ENCODE data around the gene IMMP2L.

Gene IMMP2L

DNA sequence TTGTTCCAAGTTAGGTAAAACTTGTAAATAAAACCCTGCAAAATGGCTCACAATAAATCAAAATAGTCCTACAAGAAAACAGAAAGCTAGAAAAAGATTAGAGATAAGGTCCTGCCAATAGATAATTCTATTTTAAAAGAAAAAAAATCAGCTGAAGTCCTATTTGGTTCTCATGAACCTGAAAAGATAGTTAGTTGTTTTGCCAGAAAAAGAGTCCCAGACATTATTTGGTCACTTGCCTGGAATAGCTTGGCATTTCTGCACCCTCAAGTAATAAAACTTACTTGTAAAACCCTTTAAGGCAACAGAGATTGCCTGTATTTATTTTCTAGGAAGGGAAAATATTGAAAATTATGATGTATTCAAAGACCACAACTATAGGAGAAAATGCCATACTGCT, 423.7 kb downstream of the IMMP2L start:
- peak in 1 of 6 experiments; percentile 22 for DNase-seq

GRCh38 chr7:111138193-111138569, 424.1 kb downstream of the IMMP2L start:
- peak; percentile 1 to 60 (median 42) for DNase-seq

- DNase-seq = no peak
Measured at GRCh38 chr7:111137296-111138192, 424.7 kb downstream of the IMMP2L start.

DNA sequence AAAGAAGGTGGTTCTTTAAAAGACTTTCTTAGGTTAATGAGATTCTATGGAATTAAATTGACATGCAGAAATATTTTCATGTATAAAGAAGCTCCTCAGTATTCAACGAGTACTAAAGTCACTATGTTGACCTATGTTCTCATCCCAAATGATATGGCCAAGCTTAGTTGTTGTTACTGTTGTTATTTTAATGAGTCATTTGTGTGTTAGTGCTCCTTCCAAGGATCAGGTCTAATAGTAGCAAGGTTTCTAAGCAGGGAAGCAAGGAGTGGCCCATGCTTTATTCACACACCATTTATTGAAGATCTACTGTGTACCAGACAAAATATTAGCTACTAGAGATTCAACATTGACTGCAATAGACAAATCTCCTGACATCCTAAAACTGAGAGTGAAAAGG, 429.5 kb downstream of the IMMP2L start:
- DNase-seq = no peak

- DNase-seq = no peak
Measured at GRCh38 chr7:111129435-111129834, 432.9 kb downstream of the IMMP2L start.

- DNase-seq = no peak
Measured at GRCh38 chr7:111126987-111127386, 435.3 kb downstream of the IMMP2L start.

- no peak for DNase-seq
Measured at GRCh38 chr7:111115966-111116365, 446.3 kb downstream of the IMMP2L start.

DNA sequence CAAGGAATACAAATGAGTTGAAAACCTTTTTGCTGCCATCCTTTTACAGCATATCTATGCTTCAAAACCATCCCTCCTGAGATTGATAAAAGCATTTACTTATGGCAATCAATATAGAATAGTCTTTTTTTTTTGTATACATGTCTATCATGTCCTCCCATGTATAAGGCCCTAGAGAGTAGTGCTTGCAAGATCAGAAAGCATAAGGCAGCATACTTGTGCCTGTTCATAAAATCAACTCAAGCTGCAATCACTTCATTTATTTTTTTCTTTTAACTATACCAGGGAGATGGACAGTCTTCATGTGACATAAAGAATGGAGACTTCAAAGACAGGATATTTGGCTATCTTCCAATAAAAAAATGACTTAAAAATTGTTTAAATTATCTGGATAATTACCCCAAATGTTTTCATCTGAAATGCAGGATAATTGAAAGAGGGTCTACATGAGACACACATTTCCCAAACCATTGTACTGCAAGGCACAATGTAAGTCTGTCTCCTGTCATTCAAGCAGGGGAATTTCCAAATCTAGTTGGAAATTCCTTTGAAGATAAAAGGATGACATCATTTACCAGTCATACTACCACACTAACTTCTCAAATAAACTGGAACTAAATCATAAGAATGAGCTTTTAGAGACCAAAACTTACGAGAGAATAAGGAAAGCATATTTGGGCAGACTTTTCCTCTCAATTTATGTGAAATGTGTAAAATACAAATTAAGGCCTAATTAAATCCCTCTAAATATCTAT, 448.9 kb downstream of the IMMP2L start:
- DNase-seq = no peak

DNA sequence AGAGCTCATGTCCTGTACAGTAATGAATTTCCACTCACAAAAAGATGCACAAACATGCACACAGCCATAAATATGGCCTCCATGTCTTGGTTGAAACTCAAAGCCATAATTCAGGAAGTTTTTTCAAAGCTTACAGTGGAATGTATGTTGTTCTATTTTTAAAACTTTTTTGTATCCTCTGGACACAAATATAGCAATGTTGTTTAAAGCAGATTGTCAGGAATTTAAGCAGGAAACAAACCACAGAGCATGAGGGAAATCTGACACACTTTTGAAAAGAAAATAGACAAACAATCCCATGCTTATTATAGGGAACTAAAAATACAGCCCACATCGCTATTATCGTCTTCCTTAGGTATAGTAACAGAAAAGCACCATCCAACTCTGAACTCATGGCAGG, 449.9 kb downstream of the IMMP2L start:
- no peak for DNase-seq

DNA sequence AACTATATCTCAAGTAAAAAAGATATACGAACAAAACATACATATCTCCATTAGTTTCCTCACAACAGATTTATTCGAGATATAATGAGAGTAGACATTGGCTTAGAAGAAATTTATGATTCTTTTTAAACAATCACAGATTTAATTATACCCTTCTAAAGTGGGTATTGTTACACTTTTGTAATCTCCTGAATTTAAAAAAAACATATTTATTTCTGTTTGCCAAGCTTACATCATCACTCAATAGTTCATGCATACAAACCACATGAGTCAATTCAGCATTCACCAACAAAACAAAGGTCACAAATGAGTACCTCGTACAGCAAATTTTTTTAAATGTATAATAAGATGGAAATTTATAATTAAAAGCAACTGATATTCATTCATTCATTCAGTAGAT, 453.8 kb downstream of the IMMP2L start:
- DNase-seq = no peak

DNA sequence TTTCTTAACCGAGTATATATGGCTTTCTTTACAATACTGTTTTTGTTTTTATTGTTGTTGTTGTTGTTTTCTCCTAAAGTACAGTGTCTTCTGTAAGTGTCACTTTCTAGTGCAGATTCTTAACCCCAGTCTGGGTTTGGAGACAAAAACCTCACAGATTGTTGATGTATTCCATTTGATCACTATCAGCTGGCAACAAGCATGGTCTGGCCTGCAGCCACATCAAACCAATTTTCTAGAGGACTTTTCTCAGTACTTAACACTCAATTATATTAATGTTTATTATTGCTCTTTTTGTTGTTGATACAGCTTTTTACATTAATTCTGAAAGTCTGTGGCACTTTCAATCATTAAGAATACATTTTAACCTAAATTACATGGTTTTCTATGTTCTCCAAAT, 454.3 kb downstream of the IMMP2L start:
- no peak for DNase-seq

- no peak for DNase-seq
Measured at GRCh38 chr7:111107579-111107978, 454.7 kb downstream of the IMMP2L start.

- DNase-seq = no peak
Measured at GRCh38 chr7:111105269-111105668, 457.0 kb downstream of the IMMP2L start.

GRCh38 chr7:111104710-111105109, 457.6 kb downstream of the IMMP2L start:
- DNase-seq = no peak

DNA sequence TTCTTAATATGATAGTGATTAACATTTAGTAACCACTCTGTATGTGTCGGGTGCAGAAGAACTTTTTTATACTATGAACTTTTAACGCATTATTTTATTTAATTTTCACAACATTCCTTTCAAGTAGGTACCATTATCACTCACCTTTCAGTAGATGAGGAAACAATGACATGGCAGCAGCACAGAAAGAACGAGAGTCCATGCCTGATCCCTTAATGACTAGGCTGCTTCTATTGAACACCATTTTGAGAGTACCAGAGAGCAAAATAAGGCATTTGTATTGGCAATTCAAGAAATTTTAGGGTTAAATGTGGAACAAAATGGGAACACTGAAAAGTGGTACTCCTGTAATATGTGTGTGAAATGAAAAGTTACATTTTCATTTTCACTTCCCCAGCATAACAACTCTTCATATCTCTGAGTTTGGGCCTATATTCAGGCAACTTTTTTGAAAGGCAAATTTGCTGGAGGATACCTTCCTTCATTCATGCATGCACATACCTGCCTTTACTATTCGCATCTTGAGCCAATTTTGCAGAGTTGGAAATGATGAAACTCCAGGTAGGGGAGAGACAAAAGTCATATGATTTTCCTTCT, 458.5 kb downstream of the IMMP2L start:
- no peak for DNase-seq

DNA sequence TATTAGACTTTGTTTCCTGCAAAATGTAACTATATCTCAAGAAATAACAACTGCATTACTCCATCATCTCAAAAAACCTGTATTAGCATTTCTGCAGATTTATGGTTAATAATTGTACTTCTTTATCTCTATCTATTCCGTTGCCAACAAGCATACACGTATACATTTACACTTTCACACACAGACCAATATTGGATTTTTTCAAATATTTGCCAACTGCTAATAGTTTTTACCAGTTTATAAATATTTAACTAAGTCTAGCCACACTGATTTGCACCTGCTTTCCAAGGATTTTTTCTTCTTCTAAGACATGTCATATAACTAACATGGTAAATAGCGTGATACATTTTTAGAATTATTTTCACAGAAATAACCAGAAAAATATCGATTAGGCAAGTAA, 459.2 kb downstream of the IMMP2L start:
- no peak for DNase-seq

- DNase-seq = no peak
Measured at GRCh38 chr7:111101856-111102646, 460.2 kb downstream of the IMMP2L start.

- DNase-seq = no peak
Measured at GRCh38 chr7:111098926-111099250, 463.4 kb downstream of the IMMP2L start.

DNA sequence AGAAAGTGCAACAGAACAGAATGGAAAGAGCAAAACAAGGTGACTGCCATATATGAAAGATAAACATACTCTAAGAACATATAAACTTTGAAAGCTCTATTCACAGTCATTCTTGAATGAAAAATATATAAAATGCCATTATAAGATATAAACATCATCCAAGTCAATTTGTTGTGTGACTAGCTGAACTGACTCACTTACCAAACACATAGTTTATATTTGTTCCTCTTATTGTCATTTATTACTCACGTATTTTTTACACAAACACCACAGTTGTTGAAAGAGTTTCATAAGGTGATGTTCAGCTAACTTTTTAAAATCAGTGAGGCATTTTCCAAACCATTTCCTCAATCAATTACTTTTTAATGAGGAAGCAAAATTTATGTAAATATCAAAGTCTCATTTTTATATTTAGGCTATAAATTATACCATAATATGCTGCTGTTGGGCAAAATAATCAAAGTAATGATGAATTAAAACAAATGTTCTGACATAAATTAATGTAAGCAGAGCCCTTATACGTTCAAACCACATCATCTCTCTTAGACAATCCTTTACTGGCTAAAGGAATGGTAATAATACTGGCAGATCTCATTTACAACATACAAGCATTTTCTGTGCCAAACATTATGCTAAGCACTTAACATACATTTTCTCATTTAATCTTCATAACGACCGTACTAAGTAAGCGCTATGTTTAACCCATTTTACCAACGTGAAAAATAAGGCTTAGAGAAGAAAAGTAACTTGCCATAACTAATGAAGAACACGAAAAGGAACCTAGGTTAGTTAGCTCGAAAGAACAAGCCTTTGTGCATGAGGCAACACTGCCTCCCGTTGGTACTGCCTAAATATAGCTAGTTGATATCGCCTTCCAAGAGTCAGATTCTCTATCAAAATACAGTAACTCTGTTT, 464.0 kb downstream of the IMMP2L start:
- peak; percentile 39 to 70 (median 54) for DNase-seq

DNA sequence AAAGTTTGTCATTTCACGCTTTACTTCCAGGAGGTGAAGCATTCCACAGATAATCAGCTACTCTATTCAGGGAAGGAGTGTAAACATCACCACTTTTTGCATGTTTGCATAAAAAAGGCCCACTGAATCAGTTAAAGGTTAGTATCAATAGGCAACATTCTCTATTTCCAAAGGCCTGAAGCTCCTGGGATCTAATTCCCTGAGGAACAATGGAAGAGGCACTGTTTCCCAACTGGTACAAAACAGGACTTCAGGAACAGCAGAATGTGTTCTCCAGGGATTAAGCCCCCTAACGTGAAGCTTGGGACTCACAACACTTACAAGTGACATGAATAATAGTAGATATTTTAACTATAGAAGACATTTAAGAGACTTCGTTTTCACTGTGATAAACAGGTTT, 465.3 kb downstream of the IMMP2L start:
- DNase-seq = no peak

DNA sequence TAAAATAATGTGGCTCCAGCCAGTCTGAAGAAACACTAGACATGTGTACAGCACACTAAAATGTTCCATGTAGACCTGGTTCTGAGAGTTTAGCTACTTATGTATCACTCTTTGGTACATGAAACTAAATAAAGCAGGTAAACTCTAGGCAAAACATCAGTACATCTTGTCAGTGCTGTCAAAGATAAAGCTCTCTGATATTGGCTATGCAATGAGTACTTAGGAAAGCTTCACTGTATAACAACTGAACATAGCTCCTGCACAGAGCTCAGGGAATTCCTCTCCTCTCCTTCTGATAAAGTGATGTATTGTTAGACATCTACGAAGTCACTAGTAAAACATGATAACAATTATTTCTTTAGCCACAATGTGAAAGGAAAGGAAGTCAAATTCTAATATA, 467.9 kb downstream of the IMMP2L start:
- no peak for DNase-seq

GRCh38 chr7:111093496-111093895, 468.8 kb downstream of the IMMP2L start:
- DNase-seq = no peak

Data from stimulated activated naive CD4-positive, alpha-beta T cell (primary cell).